ENCODE measurements around the gene KCNIP1. TPM values are rescaled to one million over a fixed set of nuclear protein-coding genes. Genes with fewer than 3 reads are reported as not detected.
A peak's percentile ranks its signal among the peaks of the same experiment; 100 is the strongest.

Gene KCNIP1
- total RNA-seq, 2 experiments from 2014 or later = not detected

GRCh38 chr5:170722316-170722715 lies 218.5 kb downstream of the KCNIP1 start:
- no peaks in the 10 kb centered on the region for H3K4me1 Mint-ChIP-seq
- no peak overlapping the region for H3K27ac Mint-ChIP-seq
- no peaks in the 10 kb centered on the region for H3K9me3 Mint-ChIP-seq (ENCODE audit: low read depth)
- H3K36me3 Mint-ChIP-seq = no peaks in the 10 kb centered on the region
- H3K4me3 Mint-ChIP-seq = no peak overlapping the region
- DNase-seq (no peak), ATAC-seq (no peak)
- CTCF ChIA-PET = no interaction called here
- peaks cover 25% of the 10 kb centered on the region for H3K27me3 Mint-ChIP-seq

- Mint-ChIP-seq H3K9me3 (ENCODE audit: low read depth) (peaks cover 2% of the 10 kb centered on the region), H3K36me3 (no peaks in the 10 kb centered on the region), H3K27ac (no peak overlapping the region), H3K4me1 (no peaks in the 10 kb centered on the region), H3K27me3 (peaks cover 18% of the 10 kb centered on the region), H3K4me3 (no peak overlapping the region)
- CTCF ChIA-PET = interaction anchor here (1.1 kb wide), 1 partner anchor 38 kb away, joined by 3 read pairs; no protein-coding TSS in a partner anchor
- DNase-seq (no peak), ATAC-seq (no peak)
Measured at GRCh38 chr5:170731052-170731451, 227.2 kb downstream of the KCNIP1 start.

GRCh38 chr5:170732685-170733084 lies 228.9 kb downstream of the KCNIP1 start:
- DNase-seq = peak; percentile 31
- peaks cover 2% of the 10 kb centered on the region for H3K9me3 Mint-ChIP-seq (ENCODE audit: low read depth)
- H3K4me3 Mint-ChIP-seq = no peak overlapping the region
- H3K36me3 Mint-ChIP-seq = no peaks in the 10 kb centered on the region
- H3K4me1 Mint-ChIP-seq = no peaks in the 10 kb centered on the region
- CTCF ChIA-PET = no interaction called here
- no peak for ATAC-seq
- no peak overlapping the region for H3K27ac Mint-ChIP-seq
- peaks cover 8% of the 10 kb centered on the region for H3K27me3 Mint-ChIP-seq

- H3K36me3 Mint-ChIP-seq = no peaks in the 10 kb centered on the region
- no peak overlapping the region for H3K27ac Mint-ChIP-seq
- no peaks in the 10 kb centered on the region for H3K27me3 Mint-ChIP-seq
- ATAC-seq (no peak), DNase-seq (peak; percentile 19)
- H3K9me3 Mint-ChIP-seq (ENCODE audit: low read depth) = peaks cover 2% of the 10 kb centered on the region
- H3K4me1 Mint-ChIP-seq = no peaks in the 10 kb centered on the region
- CTCF ChIA-PET = no interaction called here
- H3K4me3 Mint-ChIP-seq = no peak overlapping the region
Measured at GRCh38 chr5:170736966-170737365, 233.1 kb downstream of the KCNIP1 start.

GRCh38 chr5:170737591-170737990 lies 233.8 kb downstream of the KCNIP1 start:
- ATAC-seq (no peak), DNase-seq (peak; percentile 9)
- H3K36me3 Mint-ChIP-seq = no peaks in the 10 kb centered on the region
- H3K4me1 Mint-ChIP-seq = no peaks in the 10 kb centered on the region
- CTCF ChIA-PET = no interaction called here
- H3K4me3 Mint-ChIP-seq = no peak overlapping the region
- H3K9me3 Mint-ChIP-seq (ENCODE audit: low read depth) = peaks cover 2% of the 10 kb centered on the region
- no peak overlapping the region for H3K27ac Mint-ChIP-seq
- no peaks in the 10 kb centered on the region for H3K27me3 Mint-ChIP-seq

GRCh38 chr5:170738840-170739239 lies 235.0 kb downstream of the KCNIP1 start:
- H3K4me3 Mint-ChIP-seq = no peak overlapping the region
- no peak overlapping the region for H3K27ac Mint-ChIP-seq
- DNase-seq = peak; percentile 9
- no peak for ATAC-seq
- CTCF ChIA-PET = no interaction called here
- no peaks in the 10 kb centered on the region for H3K36me3 Mint-ChIP-seq
- H3K4me1 Mint-ChIP-seq = no peaks in the 10 kb centered on the region
- H3K27me3 Mint-ChIP-seq = peaks cover 8% of the 10 kb centered on the region
- peaks cover 2% of the 10 kb centered on the region for H3K9me3 Mint-ChIP-seq (ENCODE audit: low read depth)

GRCh38 chr5:170739446-170739845 lies 235.6 kb downstream of the KCNIP1 start:
- ATAC-seq (no peak), DNase-seq (no peak)
- no peak overlapping the region for H3K4me3 Mint-ChIP-seq
- CTCF ChIA-PET = no interaction called here
- H3K4me1 Mint-ChIP-seq = peaks cover 3% of the 10 kb centered on the region
- peaks cover 2% of the 10 kb centered on the region for H3K9me3 Mint-ChIP-seq (ENCODE audit: low read depth)
- H3K27ac Mint-ChIP-seq = no peak overlapping the region
- peaks cover 14% of the 10 kb centered on the region for H3K27me3 Mint-ChIP-seq
- H3K36me3 Mint-ChIP-seq = no peaks in the 10 kb centered on the region

GRCh38 chr5:170740551-170741205 lies 236.9 kb downstream of the KCNIP1 start:
- peaks cover 3% of the 10 kb centered on the region for H3K4me1 Mint-ChIP-seq
- no peak overlapping the region for H3K27ac Mint-ChIP-seq
- CTCF ChIA-PET = interaction anchor here (0.6 to 0.7 kb wide), 2 partner anchors 88 to 250 kb away, joined by 3 to 6 read pairs; no protein-coding TSS in a partner anchor
- no peak for ATAC-seq
- peaks cover 18% of the 10 kb centered on the region for H3K27me3 Mint-ChIP-seq
- no peaks in the 10 kb centered on the region for H3K36me3 Mint-ChIP-seq
- DNase-seq = no peak
- no peaks in the 10 kb centered on the region for H3K9me3 Mint-ChIP-seq (ENCODE audit: low read depth)
- no peak overlapping the region for H3K4me3 Mint-ChIP-seq

- CTCF ChIA-PET = no interaction called here
- Mint-ChIP-seq H3K36me3 (no peaks in the 10 kb centered on the region), H3K9me3 (ENCODE audit: low read depth) (no peaks in the 10 kb centered on the region), H3K27ac (no peak overlapping the region), H3K4me1 (peaks cover 3% of the 10 kb centered on the region), H3K4me3 (no peak overlapping the region), H3K27me3 (peaks cover 18% of the 10 kb centered on the region)
- DNase-seq (no peak), ATAC-seq (no peak)
Measured at GRCh38 chr5:170741801-170742200, 238.0 kb downstream of the KCNIP1 start.

GRCh38 chr5:170743876-170744212 lies 240.0 kb downstream of the KCNIP1 start:
- Mint-ChIP-seq H3K4me1 (peaks cover 3% of the 10 kb centered on the region), H3K9me3 (ENCODE audit: low read depth) (no peaks in the 10 kb centered on the region), H3K27ac (no peak overlapping the region), H3K27me3 (peaks cover 18% of the 10 kb centered on the region), H3K4me3 (no peak overlapping the region), H3K36me3 (no peaks in the 10 kb centered on the region)
- CTCF ChIA-PET = interaction anchor here (0.9 to 1.0 kb wide), 2 partner anchors 17 to 48 kb away, joined by 3 read pairs; no protein-coding TSS in a partner anchor
- DNase-seq (no peak), ATAC-seq (no peak)

GRCh38 chr5:170745481-170746071 lies 241.8 kb downstream of the KCNIP1 start:
- Mint-ChIP-seq H3K4me1 (peaks cover 3% of the 10 kb centered on the region), H3K9me3 (ENCODE audit: low read depth) (no peaks in the 10 kb centered on the region), H3K27me3 (peaks cover 21% of the 10 kb centered on the region), H3K36me3 (no peaks in the 10 kb centered on the region), H3K27ac (no peak overlapping the region), H3K4me3 (no peak overlapping the region)
- CTCF ChIA-PET = interaction anchor here (0.8 to 1.7 kb wide), 3 partner anchors 10 to 596 kb away, joined by 3 to 4 read pairs (median 4); no protein-coding TSS in a partner anchor
- no peak for ATAC-seq
- DNase-seq = no peak

GRCh38 chr5:170746075-170746960 lies 242.5 kb downstream of the KCNIP1 start:
- Mint-ChIP-seq H3K4me1 (peaks cover 3% of the 10 kb centered on the region), H3K27ac (no peak overlapping the region), H3K36me3 (no peaks in the 10 kb centered on the region), H3K27me3 (peaks cover 21% of the 10 kb centered on the region), H3K9me3 (ENCODE audit: low read depth) (no peaks in the 10 kb centered on the region), H3K4me3 (no peak overlapping the region)
- DNase-seq (no peak), ATAC-seq (no peak)
- CTCF ChIA-PET = interaction anchor here (0.7 to 1.7 kb wide), 2 partner anchors 595 to 1796 kb away, joined by 3 to 4 read pairs; no protein-coding TSS in a partner anchor

- Mint-ChIP-seq H3K27me3 (peaks cover 21% of the 10 kb centered on the region), H3K4me3 (no peak overlapping the region), H3K9me3 (ENCODE audit: low read depth) (no peaks in the 10 kb centered on the region), H3K36me3 (no peaks in the 10 kb centered on the region), H3K4me1 (peaks cover 3% of the 10 kb centered on the region), H3K27ac (no peak overlapping the region)
- DNase-seq = no peak
- CTCF ChIA-PET = interaction anchor here (0.7 kb wide), 1 partner anchor 1795 kb away, joined by 3 read pairs; no protein-coding TSS in a partner anchor
- no peak for ATAC-seq
Measured at GRCh38 chr5:170746961-170747340, 243.1 kb downstream of the KCNIP1 start.
